GM10847 (cell line): ENCODE measurements around the gene PLEKHA7.

Experiments
- POLR2A ChIP-seq: IDR thresholded peaks from 2 replicates; pipeline ENCODE4 v1.6.1; 2011; ENCODE audit not compliant: insufficient read length; ENCODE audit errors: extremely low read depth

Gene PLEKHA7

DNA sequence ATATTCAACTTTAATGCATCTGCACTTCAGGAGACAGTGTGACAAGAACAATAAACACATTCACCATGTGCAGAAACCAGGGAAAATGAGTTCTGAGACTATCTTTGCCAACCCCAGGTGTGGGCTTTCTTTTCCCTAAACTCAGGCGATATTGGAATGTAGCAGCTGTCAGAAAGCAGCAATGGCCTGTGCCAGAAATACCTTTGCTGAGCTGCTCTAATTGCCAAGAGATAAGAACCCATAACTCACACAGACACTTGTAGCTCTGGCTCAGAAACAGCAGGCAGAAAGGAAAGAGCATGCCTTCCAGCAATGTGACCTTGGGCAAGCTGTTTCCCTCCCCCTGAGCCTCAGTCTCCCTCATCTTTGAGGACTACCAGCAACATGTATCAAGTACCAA is 77.6 kb downstream of the PLEKHA7 start:
- TF ChIP-seq POLR2A = no peak

DNA sequence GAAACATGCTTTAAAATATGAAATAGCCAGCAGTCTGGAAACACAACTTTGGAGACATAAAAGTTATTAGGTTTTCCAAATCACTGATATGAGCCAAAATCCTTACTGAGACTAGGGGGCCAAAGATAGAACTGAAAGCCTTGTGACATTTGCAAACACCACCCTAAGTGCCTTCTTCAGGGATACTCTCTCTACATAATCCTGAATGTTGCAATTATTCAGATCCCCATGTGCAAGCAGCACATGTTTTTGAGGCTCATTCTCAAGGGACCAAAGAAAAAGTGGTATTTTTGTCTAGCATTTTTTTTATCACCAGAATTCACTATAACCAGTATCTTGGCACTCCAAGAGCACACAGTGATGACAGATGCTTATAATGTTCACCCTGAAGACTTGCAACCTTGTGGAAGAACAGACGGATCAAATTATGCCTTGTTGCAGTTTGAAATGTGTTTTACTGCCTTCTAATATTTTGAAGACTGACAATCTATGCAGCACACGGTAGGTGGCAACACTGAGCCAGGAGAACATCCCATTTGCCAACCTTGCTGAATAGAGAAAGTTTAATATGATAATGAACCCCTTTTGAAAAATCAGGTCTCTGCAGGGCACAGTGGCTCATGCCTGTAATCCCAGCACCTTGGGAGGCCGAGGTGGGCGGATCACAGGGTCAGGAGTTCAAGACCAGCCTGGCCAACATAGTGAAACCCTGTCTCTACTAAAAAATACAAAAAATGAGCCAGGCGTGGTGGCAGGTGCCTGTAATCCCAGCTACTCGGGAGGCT is 78.5 kb downstream of the PLEKHA7 start:
- no peak for TF ChIP-seq POLR2A

DNA sequence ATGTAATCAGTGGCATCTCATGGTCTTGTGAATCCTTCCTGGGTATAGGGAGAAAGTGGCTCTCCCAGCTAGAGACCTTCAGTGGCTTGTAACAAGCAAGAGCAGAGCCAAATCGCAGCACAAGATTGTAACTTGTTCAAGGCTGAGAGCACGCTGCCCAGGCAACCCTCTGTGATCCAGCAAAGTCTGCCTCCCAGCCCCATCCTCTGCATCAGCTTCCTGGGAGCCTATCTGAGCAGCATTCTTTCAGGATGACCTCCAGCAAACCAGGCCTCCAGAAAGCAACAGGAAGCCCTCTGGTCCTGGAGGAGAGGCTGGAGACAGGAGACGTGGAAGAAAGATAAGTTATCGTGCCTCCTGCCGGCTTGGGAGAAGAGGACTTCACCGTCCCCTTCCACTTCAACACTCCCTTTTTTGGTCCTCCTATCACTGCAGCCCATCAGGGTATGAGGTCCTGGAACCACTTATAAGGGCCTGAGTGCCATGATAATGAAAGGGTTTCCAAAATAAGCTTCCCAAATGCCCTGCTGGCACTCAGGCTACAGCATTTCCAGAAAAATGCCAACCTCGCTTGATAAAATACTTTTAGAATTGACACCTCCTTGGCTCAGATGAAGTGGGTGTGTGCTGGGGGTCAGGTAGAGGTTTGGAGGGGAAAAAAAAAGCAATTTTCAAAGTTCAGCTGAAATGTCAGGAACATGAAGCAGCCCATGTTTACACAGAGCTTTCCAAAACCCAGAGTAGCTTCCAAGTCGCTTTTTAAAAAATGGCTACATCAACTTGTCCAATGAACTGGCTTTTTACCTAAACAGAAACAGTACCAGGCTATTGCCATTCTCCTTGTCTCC is 80.2 kb downstream of the PLEKHA7 start:
- no peak for TF ChIP-seq POLR2A

DNA sequence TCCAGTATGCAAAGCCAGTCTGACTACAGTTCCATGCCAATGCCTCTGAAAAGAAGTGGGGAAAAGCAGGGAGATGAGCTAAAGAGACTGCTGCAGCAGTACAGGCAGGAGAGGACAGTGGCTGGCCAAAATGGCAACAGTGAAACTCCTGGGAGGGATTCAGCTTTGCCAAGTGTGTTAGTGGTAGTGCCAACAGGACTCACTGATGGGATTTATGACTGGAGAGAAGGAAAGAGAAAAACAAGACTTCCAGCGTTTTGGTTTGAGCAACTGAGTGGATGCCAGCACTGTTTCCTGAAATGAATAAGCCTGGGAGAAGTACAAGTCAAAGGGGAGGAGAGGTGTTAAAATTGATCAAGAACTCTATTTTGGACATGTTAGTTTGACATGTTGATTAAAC is 80.9 kb downstream of the PLEKHA7 start:
- TF ChIP-seq POLR2A = no peak

DNA sequence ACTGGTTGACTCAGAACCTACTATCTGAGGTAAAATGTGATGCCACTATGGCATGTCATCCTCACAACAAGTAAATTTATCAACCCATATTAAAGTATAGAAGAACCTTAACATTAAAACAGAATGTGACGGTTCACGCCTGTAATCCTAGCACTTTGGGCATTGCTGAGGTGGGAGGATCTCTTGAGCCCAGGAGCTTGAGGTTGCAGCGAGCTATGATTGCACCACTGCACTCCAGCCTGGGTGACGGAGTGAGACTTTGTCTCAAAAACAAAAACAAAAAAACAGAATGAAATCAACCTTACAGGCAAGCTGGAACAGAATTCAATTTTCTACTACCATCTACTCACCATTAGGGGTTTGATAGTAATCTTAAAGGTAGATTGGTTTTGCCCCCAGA is 86.2 kb downstream of the PLEKHA7 start:
- no peak for TF ChIP-seq POLR2A

DNA sequence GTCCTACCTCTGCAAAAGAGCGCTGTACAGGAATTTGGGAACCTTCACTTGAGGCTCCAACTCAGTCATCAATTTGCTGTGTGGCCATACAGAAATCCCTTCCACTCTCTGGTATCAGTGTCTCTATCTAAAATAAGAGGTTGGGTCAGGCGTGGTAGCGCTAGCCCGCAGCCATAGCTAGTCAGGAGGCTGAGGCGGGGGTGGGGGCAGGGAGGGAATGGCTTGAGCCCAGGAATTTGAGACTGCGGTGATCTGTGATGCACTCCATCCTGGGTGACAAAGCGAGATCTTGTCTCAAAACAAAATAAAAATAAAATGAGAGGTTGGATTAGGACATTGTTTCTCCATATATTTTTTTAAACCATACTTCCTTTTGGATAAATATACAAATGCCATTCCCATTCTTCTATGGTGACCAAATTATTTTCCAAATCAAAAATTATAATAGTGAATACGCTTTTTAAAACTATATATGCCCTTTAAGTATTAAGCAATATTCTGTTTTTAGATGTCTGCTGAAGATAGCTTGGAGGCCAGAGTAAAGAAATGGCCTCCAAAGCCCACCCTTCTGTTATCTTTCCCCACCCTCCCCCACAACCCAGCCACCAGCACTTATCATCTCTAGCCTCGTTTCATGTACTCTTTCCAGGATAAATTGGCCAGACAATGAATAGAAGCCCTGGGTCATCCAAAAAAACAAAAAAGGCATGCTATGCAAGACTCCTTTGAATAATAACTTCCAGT is 87.2 kb downstream of the PLEKHA7 start:
- TF ChIP-seq POLR2A = no peak

DNA sequence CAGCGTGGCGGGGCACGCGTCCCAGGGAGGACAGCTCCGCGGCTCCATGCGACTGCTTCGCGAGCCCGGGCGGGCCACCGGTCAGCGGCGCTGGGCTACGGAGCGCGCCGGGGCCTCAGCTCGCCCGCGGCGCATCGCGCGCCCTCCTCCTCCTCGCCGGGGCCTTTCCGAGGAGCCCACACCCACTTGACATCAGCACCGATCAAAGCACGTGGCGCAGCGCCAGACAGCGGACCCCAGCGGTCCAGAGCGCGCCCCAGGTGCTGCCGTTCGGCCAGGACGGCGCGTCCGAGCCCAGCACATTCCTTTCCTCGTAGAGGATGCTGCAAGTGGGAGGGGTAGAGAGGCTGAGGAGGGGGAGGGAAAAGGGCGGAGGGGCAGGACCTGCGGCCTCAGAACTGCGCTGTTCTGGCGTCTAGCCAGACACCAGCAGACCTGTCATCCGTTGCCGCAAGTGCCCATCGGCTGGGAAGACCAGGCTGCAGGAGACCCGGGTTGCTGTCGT is 88.6 kb downstream of the PLEKHA7 start:
- no peak for TF ChIP-seq POLR2A

DNA sequence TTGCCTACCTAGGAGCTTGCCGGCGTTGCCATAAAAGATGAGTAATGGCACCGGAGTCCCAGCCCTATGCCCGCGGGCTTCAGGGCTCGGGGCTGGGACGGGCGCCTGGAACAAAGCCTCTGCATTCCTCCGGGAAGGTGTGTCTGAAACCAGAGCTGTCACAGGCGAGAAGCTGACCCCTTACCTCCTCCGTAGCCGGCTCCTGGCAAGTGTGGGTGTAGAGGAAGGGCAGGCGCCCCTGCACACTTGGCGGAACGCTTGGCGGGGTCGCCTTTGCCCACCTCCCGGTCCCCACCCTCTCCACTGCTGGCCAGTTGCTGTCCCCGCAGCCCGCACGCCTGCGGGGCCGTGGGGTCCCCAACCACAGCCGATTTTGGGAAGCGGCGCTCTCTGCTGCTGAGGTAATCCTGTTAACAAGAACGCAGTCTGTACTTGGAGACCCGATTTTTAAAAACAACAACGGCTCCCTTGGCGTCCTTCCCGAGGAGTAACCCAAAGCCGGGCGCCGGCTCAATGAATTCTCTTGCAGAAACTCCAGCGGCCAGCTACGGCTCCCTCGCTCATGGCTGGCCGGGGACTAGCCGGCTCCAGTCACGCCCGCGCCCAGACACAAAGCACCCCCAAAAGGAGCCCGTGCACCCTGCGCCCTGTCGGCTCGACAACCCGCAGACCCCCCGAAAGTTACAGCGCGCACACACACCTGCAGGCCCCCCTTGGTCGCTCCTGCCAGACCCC is 89.2 kb downstream of the PLEKHA7 start:
- no peak for TF ChIP-seq POLR2A

DNA sequence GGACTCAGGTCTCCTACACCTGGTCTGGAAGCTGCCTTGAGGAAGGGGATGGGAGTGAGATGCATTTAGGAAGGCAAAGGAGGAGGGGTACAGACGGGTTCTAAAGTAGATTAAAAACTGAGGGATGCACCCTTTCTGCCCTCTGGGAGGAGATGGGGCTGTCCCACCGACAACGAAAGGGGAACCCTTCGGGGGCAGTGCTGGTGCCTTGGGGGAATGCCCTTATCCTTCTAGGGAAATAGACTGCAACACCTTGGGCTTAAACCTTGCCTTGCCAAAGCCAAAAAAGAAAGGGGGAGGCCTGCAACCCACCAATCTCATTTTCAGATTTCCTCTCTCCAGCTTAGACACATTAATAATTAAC is 89.8 kb downstream of the PLEKHA7 start:
- no peak for TF ChIP-seq POLR2A

DNA sequence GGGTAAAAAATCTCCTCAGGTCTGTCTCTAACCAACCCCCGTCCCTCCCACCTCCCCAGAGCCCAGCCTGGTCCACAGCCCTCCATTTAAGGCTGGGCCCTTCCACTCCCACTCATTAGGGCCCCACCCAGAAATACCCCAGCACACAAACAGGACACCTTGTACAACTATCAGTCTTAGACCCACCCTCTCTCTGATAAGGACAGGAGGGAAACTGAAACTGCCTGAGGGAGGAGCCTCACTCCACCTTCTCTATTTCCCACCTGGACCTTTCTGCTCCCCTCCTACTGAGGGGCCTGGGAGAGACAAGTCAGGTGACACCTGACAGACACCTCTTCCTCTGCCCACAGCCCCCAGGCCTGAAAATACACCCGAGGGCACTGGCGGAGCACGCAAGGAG is 90.2 kb downstream of the PLEKHA7 start:
- no peak for TF ChIP-seq POLR2A

DNA sequence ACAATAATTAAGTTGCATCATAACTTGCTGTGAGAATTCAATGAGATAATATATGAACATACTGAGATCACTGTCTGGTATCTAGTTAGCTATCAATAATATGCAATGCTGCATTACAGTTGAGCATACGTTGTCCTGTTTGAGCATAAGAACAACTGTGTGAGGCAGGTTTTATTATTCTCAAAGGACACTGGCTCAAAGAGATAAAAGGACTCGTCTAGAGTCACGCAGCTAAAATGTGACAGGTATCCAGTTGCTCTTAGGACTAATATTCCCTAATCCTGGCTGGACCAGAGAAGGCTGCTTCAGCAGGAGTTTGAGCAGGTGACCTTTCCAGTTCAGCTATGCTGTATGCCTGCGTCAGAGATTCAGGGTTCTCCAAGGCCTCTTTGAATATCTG is 92.5 kb downstream of the PLEKHA7 start:
- TF ChIP-seq POLR2A = no peak

DNA sequence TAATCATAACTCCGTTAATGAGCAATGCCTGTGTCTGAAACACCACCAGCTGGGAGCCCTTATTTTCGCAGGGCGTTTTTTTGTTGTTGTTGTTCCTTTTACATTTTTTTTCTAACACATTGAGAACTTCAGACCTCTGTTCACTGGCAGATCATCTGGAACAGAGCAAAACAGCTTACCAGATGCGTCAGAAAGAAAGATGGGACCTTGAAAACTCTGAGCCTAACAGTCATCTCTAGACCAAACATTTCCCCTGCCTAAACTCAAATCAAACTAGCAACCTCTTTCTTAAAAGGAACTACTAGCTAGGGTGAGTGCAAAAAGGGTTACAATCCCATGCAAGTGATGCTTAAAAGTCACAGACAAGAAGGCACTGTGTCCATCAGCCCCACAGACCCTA is 93.2 kb downstream of the PLEKHA7 start:
- TF ChIP-seq POLR2A = no peak

DNA sequence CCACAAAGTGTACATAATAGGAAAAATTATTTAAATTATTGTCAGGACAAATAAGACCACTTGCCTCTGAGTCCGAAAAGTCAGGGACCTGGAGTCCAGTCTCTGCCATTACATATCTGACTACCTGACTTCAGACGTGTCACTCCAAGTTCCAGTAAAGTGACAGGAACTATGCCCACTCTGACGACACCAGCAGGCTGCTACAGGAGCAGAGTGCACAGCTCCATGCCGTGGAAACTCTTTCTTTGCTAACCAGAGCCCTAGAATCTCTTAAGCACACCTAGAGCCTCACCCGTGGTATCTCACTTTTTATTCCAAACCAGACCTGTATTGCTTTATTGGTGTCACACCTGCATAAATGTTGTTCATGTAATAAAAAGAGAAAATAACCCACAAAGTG is 93.7 kb downstream of the PLEKHA7 start:
- TF ChIP-seq POLR2A = no peak

DNA sequence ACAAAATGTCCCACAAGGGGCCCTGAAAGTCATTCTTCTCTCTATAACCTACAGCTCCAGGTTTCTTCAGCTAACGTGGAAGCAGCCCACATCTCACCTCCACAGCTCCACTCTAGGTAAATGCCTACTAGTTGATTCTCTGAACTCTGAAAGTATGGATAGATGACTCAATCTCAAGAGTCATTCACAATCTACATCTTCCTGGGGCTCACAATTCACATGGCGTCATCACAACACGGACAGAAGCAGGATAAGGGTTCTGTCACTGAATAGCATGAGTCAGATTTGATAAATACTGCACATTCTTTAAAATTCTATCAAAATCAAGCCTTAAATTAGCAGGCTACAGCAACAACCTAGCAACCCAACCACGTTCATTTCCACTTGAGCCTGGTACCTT is 96.3 kb downstream of the PLEKHA7 start:
- no peak for TF ChIP-seq POLR2A

DNA sequence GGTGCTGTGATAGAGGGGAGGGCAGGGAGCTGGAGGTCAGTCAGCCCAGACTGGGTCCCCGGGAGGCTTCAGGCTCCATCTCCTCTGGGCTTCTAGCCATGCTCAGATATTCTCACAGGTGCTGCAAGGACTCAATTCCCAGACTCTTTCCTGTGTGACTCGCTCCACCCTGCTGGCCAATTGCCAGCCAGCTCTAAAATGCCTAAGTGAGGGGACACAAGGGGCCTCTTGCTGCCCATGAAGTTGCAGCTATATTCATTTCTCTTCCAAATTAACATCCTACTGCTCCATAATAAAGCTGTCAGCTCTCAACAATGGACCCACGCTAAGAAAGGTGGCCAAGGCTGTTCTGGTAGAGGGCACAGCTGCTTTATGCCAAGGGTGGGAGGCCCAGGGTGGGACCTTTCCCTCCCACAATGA is 101.5 kb downstream of the PLEKHA7 start:
- no peak for TF ChIP-seq POLR2A
